ENCODE measurements around the gene NCK1.

Gene NCK1

DNA sequence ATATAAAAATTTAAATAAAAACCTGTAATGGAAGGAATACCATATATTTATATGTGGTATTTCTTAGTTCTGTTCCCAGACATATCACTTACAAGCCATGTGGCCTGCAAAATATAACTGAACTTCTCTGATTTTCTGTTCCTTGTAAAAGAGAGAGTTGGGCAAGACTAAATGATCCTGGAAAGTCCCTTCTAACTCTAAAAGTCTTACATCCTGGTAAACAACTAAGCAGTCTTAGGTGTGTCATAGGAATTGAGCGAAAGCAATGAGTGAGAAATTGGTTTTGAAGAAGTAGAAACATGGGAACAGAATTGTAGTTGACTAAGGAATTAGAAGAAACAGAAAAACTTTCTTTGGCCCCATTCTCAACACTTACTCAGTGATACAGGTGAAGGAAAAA lies 70.5 kb downstream of the NCK1 start:
- Histone ChIP-seq H2AFZ (ENCODE audit: insufficient read depth, low read length, poor library complexity) (no peak overlapping the region), H3K27ac (ENCODE audit: low read depth, low read length) (no peak overlapping the region), H3K4me3 (ENCODE audit: low read depth, low read length) (no peak overlapping the region), H4K91ac (ENCODE audit: low read depth, low read length) (no peak overlapping the region), H3K4me1 (ENCODE audit: control insufficient read depth in 1 of 2, insufficient read depth in 2 of 2, low read length in 2 of 2) (no peaks in the 10 kb centered on the region), H4K12ac (ENCODE audit: low read depth, low read length) (no peak overlapping the region), H3K4me2 (ENCODE audit: low read length) (no peak overlapping the region), H2AK5ac (ENCODE audit: low read length) (no peak overlapping the region), H3K18ac (ENCODE audit: low read length) (no peak overlapping the region), H3K9ac (ENCODE audit: low read length) (no peak overlapping the region), H2BK120ac (ENCODE audit: insufficient read depth, low read length, poor library complexity) (no peak overlapping the region), H3K9me3 (ENCODE audit: insufficient read depth, low read depth, low read length) (no peaks in the 10 kb centered on the region), H3K14ac (ENCODE audit: low read length) (no peak overlapping the region), H3K4ac (ENCODE audit: low read depth, low read length) (no peak overlapping the region), H2BK5ac (ENCODE audit: low read depth, low read length, poor library complexity) (no peak overlapping the region), H3K79me2 (ENCODE audit: control insufficient read depth, insufficient read depth, low read length, poor library complexity) (no peaks in the 10 kb centered on the region), H4K8ac (ENCODE audit: low read depth, low read length) (no peak overlapping the region), H3K36me3 (ENCODE audit: control insufficient read depth in 1 of 2, insufficient read depth in 2 of 2, low read length in 2 of 2) (peaks cover 1 to 4% of the 10 kb centered on the region in 2 experiments), H2BK12ac (ENCODE audit: low read length) (no peak overlapping the region), H3K23ac (ENCODE audit: low read length) (no peak overlapping the region), H3K27me3 (ENCODE audit: insufficient read depth, low read length) (no peaks in the 10 kb centered on the region), H3K79me1 (ENCODE audit: low read length) (no peaks in the 10 kb centered on the region)
- WGBS (ENCODE audit: extremely low coverage, insufficient coverage, insufficient read length): no CpG with 5 or more reads among the region's 1 CpG
- DNase-seq: peak in 1 of 2 donors; percentile 37

DNA sequence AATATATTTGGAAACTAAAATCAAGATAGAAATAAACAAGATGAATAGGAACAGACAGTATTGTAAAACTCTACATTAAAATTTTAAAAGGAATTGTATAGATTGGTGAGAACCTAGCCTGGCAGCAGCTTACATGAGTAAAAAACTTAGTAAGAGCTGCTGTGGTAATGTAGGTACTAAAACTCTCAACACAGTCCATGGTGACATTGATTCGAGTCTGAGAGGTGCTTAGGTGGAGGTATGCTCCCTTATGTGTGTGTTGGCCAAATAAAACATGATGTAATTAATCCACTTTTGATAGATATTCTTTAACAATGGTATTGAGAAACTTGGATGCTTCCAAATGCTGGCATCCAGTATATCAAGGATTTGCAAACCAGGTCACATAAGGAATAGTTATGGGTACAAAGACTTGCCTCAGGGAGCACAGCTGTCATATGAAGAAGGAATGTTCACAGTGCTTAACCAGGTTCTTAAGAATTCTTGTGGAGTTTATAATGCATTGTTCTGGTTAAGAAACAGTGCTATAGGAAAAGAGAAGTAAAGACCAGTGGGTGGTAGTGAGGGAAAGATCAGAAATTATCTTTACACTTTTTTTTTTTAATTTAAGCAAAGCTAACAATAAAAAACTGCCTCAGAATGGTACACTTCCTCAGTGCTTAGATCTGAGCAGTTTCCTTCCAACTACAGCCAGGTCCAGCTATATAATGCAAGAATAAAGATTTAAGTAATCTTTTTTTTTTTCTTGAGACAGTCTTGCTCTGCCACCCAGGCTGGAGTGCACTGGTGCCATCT lies 71.2 kb downstream of the NCK1 start:
- no peak overlapping the region for H3K27ac ChIP-seq (ENCODE audit: low read depth, low read length)
- H3K79me1 ChIP-seq (ENCODE audit: low read length): no peaks in the 10 kb centered on the region
- H3K27me3 ChIP-seq (ENCODE audit: insufficient read depth, low read length): no peaks in the 10 kb centered on the region
- no peak overlapping the region for H2BK12ac ChIP-seq (ENCODE audit: low read length)
- DNase-seq: peak; percentile 33 to 67
- H4K91ac ChIP-seq (ENCODE audit: low read depth, low read length): no peak overlapping the region
- H3K9ac ChIP-seq (ENCODE audit: low read length): no peak overlapping the region
- no peak overlapping the region for H2BK5ac ChIP-seq (ENCODE audit: low read depth, low read length, poor library complexity)
- no peak overlapping the region for H2AK5ac ChIP-seq (ENCODE audit: low read length)
- no peaks in the 10 kb centered on the region for H3K9me3 ChIP-seq (ENCODE audit: insufficient read depth, low read depth, low read length)
- H2BK120ac ChIP-seq (ENCODE audit: insufficient read depth, low read length, poor library complexity): no peak overlapping the region
- no CpG with 5 or more reads among the region's 1 CpG for WGBS (ENCODE audit: extremely low coverage, insufficient coverage, insufficient read length)
- H3K4me2 ChIP-seq (ENCODE audit: low read length): no peak overlapping the region
- no peak overlapping the region for H3K18ac ChIP-seq (ENCODE audit: low read length)
- H3K36me3 ChIP-seq (ENCODE audit: control insufficient read depth in 1 of 2, insufficient read depth in 2 of 2, low read length in 2 of 2): peaks cover 1 to 4% of the 10 kb centered on the region in 2 experiments
- H4K8ac ChIP-seq (ENCODE audit: low read depth, low read length): no peak overlapping the region
- H3K23ac ChIP-seq (ENCODE audit: low read length): no peak overlapping the region
- H3K4ac ChIP-seq (ENCODE audit: low read depth, low read length): no peak overlapping the region
- H3K14ac ChIP-seq (ENCODE audit: low read length): no peak overlapping the region
- H3K4me1 ChIP-seq (ENCODE audit: control insufficient read depth in 1 of 2, insufficient read depth in 2 of 2, low read length in 2 of 2): no peaks in the 10 kb centered on the region
- H3K4me3 ChIP-seq (ENCODE audit: low read depth, low read length): no peak overlapping the region
- H2AFZ ChIP-seq (ENCODE audit: insufficient read depth, low read length, poor library complexity): no peak overlapping the region
- H3K79me2 ChIP-seq (ENCODE audit: control insufficient read depth, insufficient read depth, low read length, poor library complexity): no peaks in the 10 kb centered on the region
- H4K12ac ChIP-seq (ENCODE audit: low read depth, low read length): no peak overlapping the region

DNA sequence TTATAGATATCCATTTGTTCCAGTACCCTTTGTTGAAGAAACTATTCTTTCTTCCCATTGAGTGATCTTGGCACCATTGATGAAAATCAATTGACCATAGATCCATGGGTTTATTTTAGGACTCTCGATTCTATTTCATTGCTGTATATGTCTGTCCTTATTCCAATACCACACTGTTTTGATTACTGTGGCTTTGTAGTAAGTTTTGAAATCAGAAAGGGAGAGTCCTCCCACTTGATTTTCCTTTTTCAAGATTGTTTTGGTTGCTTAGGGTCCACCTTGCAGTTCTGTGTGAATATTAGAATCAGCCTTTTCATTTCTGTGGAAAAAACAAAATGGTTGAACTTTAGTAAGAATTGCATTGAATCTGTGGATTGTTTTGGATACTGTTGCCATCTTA lies 75.2 kb downstream of the NCK1 start:
- Histone ChIP-seq H3K27me3 (ENCODE audit: insufficient read depth, low read length) (no peaks in the 10 kb centered on the region), H3K79me1 (ENCODE audit: low read length) (no peaks in the 10 kb centered on the region), H3K9me3 (ENCODE audit: insufficient read depth, low read depth, low read length) (no peaks in the 10 kb centered on the region), H3K9ac (ENCODE audit: low read length) (no peak overlapping the region), H3K4me1 (ENCODE audit: control insufficient read depth in 1 of 2, insufficient read depth in 2 of 2, low read length in 2 of 2) (no peaks in the 10 kb centered on the region), H2BK120ac (ENCODE audit: insufficient read depth, low read length, poor library complexity) (no peak overlapping the region), H3K4me2 (ENCODE audit: low read length) (no peak overlapping the region), H4K12ac (ENCODE audit: low read depth, low read length) (no peak overlapping the region), H3K27ac (ENCODE audit: low read depth, low read length) (no peak overlapping the region), H3K36me3 (ENCODE audit: control insufficient read depth in 1 of 2, insufficient read depth in 2 of 2, low read length in 2 of 2) (peaks cover 0 to 4% of the 10 kb centered on the region in 2 experiments), H3K79me2 (ENCODE audit: control insufficient read depth, insufficient read depth, low read length, poor library complexity) (no peaks in the 10 kb centered on the region), H2AFZ (ENCODE audit: insufficient read depth, low read length, poor library complexity) (no peak overlapping the region), H3K4me3 (ENCODE audit: low read depth, low read length) (no peak overlapping the region), H4K91ac (ENCODE audit: low read depth, low read length) (no peak overlapping the region), H3K23ac (ENCODE audit: low read length) (no peak overlapping the region), H3K4ac (ENCODE audit: low read depth, low read length) (no peak overlapping the region), H2BK5ac (ENCODE audit: low read depth, low read length, poor library complexity) (no peak overlapping the region), H2AK5ac (ENCODE audit: low read length) (no peak overlapping the region), H2BK12ac (ENCODE audit: low read length) (no peak overlapping the region), H3K14ac (ENCODE audit: low read length) (no peak overlapping the region), H4K8ac (ENCODE audit: low read depth, low read length) (no peak overlapping the region), H3K18ac (ENCODE audit: low read length) (no peak overlapping the region)
- DNase-seq: no peak
- WGBS (ENCODE audit: extremely low coverage, insufficient coverage, insufficient read length): no CpG with 5 or more reads among the region's 1 CpG

DNA sequence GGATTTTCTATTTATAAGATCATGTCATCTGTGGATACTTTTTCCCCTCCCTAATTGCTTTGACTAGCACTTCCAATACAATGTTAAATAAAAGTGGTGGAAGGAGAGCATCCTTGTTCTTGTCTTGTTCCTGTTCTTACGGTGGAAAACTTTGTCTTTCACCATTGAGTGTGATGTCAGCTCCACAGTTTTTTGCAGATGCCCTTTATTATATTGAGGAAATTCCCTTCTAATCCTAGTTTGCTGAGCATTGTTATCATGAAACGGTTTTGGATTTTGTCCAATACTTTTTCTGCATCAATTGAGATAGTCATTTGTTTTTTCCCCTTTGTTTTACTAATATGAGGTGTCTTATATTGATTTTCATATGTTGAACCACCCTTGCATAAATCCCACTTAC lies 75.8 kb downstream of the NCK1 start:
- Histone ChIP-seq H4K12ac (ENCODE audit: low read depth, low read length) (no peak overlapping the region), H2BK12ac (ENCODE audit: low read length) (no peak overlapping the region), H3K79me1 (ENCODE audit: low read length) (no peaks in the 10 kb centered on the region), H2BK5ac (ENCODE audit: low read depth, low read length, poor library complexity) (no peak overlapping the region), H3K4me1 (ENCODE audit: control insufficient read depth in 1 of 2, insufficient read depth in 2 of 2, low read length in 2 of 2) (peaks cover 5% of the 10 kb centered on the region in 2 experiments), H3K27me3 (ENCODE audit: insufficient read depth, low read length) (no peaks in the 10 kb centered on the region), H2BK120ac (ENCODE audit: insufficient read depth, low read length, poor library complexity) (no peak overlapping the region), H3K9me3 (ENCODE audit: insufficient read depth, low read depth, low read length) (no peaks in the 10 kb centered on the region), H3K18ac (ENCODE audit: low read length) (no peak overlapping the region), H3K27ac (ENCODE audit: low read depth, low read length) (no peak overlapping the region), H3K23ac (ENCODE audit: low read length) (no peak overlapping the region), H3K4ac (ENCODE audit: low read depth, low read length) (no peak overlapping the region), H3K4me3 (ENCODE audit: low read depth, low read length) (no peak overlapping the region), H2AK5ac (ENCODE audit: low read length) (no peak overlapping the region), H4K8ac (ENCODE audit: low read depth, low read length) (no peak overlapping the region), H2AFZ (ENCODE audit: insufficient read depth, low read length, poor library complexity) (no peak overlapping the region), H3K36me3 (ENCODE audit: control insufficient read depth in 1 of 2, insufficient read depth in 2 of 2, low read length in 2 of 2) (peaks cover 0 to 4% of the 10 kb centered on the region in 2 experiments), H4K91ac (ENCODE audit: low read depth, low read length) (no peak overlapping the region), H3K4me2 (ENCODE audit: low read length) (no peak overlapping the region), H3K79me2 (ENCODE audit: control insufficient read depth, insufficient read depth, low read length, poor library complexity) (no peaks in the 10 kb centered on the region), H3K9ac (ENCODE audit: low read length) (no peak overlapping the region), H3K14ac (ENCODE audit: low read length) (no peak overlapping the region)
- WGBS (ENCODE audit: extremely low coverage, insufficient coverage, insufficient read length): no CpG with 5 or more reads among the region's 2 CpGs
- DNase-seq: no peak

Data from trophoblast cell (in vitro differentiated cells and primary cell).